GM18873 (cell line): Measurements from ENCODE around the gene FGFR4.

Experiments used
- ATAC-seq: cut with Tn5 transposase; IDR thresholded peaks from one replicate; pipeline ENCODE4 v1.9.1; 2021; ENCODE audit warnings: mild to moderate bottlenecking, moderate library complexity, moderate number of reproducible peaks; ENCODE audit not compliant: unreplicated experiment, low FRiP score

Gene FGFR4

GRCh38 chr5:177130211-177131018 lies 43.7 kb downstream of the FGFR4 start:
- no peak for ATAC-seq

- ATAC-seq, result no peak
Observed at GRCh38 chr5:177131019-177131320, 44.3 kb downstream of the FGFR4 start.

DNA sequence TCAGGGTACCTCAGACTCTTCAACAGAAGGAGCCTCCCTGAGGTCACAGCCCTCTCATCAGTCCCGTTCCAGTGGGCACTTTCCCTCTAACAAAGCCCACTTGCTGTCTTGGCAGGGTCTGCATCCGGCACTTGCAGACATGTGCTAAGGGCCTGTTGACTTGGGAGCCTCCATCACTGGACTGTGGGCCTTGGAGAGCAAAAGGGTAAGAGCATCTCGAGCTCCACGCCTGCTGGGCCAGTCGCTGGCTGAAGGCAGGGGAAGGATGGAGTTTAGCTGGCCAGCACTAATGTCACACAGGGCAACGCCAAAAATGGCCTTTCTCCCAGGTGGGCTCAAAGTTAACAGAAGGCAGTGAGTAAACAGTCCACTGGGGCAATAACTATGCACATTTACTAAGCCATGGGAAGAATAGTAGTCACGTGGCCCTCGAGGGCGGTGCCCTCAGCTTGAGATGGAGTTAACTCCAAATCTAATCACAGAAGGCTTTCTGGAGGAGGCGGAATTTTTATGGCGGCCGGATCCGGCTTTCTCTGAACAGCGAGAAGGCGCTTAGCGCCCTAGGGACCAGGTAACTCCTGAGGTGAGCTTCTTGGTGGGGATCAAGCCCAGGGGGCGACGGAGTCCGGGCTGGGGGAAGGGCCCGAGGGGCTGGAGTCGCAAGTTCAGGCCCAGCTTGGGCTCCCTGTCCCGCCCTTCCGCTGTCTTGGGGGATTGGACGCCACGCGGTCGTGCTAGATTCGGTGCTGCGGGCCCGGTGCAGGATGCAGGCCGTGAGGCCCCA lies 44.8 kb downstream of the FGFR4 start:
- ATAC-seq, result no peak

DNA sequence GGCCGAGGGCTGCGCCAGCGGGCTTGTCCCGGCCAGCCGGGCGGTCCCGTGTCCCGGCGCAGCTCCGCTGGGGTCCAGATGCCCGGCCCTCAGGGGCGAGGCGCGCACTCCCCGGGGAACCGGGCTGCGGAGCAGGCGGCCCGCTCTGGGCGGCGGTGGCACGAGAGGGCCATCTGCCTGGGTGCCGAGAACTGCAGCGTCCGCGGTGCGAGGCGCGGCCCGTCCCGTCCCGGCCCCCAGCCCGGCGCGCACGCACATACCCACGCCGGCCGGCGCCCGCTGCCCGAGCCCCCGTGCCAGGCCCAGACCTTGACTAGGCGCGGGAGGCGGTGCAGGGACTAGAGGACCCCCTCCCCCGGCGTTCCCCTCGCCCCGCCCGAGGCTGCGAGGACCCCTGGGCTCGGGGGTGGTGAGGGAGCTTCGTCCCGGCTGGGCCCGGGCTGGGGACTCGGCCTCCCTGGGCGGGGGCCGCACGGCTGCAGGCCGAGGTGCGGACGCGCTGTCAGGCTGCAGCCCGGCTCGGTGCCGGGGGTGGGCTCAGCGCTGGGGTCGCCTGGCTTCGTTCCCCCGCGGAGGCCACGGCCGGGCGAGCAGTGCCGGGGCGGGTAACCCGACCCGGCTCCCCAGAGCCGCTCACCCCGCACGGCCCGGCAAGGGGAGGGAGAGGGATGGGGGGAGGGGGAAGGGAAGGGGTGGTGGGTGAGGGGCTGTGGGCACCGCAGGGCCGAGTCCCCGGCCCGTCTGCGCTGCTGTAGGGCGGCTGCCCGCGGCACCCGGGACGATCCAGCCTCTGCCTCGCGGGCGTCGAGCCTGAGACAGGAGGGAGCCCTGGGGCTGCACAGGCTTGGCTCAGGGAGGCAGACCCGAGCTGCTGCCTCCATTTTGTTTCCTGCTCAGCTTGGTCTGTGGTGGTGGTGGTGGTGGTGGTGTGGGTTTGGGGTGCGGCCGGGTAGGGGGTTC lies 45.7 kb downstream of the FGFR4 start:
- ATAC-seq, result no peak

DNA sequence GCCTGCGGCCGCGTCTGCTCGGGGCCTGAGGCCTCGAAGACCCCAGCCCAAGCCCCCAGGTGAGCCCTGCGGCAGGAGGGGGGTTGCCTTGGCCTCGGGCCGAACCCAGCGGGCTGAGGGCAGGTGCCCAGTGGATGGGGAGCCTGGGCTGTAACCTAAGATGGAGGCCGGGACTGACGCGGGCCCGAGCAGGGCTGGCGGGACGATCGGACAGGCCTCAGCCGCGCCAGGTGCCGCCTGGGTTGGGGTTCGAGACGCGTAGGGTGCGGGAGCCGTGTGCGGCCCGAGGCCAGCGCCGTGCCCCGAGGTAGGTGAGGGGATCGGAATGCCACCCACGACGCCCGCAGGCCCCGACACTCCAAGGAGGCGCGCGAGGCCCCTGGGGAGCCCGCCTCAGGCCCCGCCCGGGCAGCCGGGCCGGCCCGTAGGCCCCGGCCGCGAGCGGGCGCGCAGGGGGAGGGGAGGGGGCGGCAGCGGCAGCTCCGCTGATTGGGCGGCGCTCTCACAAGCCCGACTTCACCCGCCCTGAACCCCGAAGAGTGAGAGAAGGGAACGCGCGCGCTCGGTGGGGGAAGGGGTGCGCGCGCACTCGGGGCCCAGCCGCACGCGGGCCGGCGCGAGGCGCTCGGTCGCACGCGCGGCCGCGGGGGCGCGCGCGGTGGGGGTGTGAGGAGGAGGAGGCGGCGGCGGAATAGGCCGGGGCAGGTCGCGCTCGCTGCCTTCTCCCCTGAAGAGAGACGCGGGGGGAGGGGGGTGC lies 46.6 kb downstream of the FGFR4 start, which contains the start of gene NSD1:
Gene NSD1, plus strand, starts transcription at position 678 of the 757 bp plus-strand sequence. CDS start 1,331 bp downstream, outside the sequence.
- peak; percentile 44 for ATAC-seq

DNA sequence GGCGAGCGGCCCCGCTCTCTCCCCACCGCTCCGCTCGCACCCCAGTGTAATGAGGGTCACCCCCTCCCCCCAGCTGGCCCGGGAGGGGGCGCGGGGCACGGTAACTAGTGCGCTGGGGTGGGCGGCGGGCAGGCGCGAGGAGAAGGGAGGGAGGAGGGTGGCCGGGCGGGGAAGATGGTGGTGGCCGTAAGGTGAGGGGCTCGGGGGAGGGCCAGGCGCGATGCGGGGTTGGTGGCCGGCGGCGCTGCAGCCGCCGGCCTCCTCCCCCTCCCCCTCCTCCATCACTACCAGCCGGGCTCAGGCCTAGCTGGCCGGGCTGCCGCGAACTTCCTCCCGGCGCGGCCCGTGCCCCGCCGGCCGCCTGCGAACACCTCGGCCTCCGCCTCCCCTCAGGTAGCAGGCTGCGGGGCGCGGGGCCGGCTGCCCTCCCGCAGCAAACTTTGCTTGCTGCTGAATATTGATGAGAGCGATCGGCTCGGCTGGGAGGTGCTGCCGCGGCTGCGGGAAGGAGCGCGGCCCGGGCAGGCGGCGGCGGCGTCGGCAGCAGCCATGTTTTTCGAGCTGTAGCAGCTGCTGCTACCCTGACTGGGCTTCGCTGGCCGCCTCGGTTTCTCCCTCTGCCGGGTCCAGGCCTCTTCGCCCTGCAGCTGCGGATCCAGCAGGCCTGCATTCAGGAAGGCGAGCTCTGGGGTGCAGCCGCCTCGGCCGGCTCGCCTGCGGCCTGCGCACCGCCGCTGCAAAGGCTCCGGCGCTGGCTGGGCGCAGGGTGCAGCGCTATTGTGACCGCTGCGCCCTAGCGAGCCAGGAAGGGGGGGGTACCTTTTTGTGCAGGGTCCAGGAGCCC lies 47.4 kb downstream of the FGFR4 start:
- no peak for ATAC-seq

GRCh38 chr5:177134697-177135225 lies 48.0 kb downstream of the FGFR4 start:
- no peak for ATAC-seq

DNA sequence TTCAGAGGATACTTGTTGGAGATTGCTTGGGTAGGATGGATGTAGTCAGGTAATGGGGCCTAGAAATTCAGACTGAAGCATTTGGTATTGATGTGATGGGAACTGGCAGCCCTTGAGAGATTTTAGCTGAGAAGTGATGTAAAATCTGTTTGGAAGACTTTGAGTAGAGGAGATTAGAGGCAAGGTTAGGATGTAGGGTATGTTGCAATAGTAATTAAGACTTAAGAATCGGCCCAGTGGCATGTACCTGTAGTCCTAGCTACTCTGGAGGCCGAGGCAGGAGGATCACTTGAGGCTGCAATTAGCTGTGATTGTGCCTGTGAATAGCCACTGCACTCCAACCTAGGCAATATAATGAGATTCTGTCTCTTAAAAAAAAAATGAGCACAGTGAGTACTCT lies 53.6 kb downstream of the FGFR4 start:
- no peak for ATAC-seq

GRCh38 chr5:177141496-177141895 lies 54.8 kb downstream of the FGFR4 start:
- no peak for ATAC-seq

DNA sequence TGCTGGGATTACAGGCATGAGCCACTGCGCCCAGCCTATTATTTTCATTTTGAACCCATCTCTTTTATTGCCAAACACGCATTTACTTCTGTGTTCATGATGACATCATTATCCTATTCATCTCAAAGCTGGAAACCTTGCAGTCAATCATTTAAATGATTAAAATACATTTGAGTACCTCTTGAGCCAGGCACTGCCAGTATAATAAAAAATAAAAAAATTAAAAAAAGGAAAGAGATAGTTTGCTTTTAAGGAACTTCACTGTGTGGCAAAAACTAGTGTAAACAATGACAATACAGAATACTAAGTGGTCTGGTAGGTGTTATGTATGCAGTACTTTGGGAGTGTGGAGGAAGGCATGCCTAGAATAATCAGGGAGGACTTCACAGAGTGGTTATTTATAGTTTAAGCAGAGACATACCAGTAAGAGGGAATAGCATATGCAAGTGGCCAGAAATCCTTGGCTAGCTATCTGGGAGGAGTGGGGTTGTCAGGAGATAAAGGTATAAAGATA lies 55.4 kb downstream of the FGFR4 start:
- no peak for ATAC-seq

GRCh38 chr5:177142778-177143177 lies 56.1 kb downstream of the FGFR4 start:
- ATAC-seq, result no peak

- ATAC-seq, result no peak
Observed at GRCh38 chr5:177146891-177147638, 60.4 kb downstream of the FGFR4 start.
